HCT116 (cell line): ENCODE results near the gene PALM2AKAP2.

Experiments
- CEBPB ChIP-seq: IDR thresholded peaks from 2 replicates; pipeline ENCODE4 v1.6.1; 2012; ENCODE audit warnings: low read depth
- CTCF ChIP-seq, 3 experiments: fragments of 200-600 bp in 1 of 3; sonication (generic) in 1 of 3; IDR thresholded peaks in 2 of 3; conservative IDR thresholded peaks in 1 of 3; 2 replicates each; pipeline ENCODE4 v1.5.1; 2012 to 2017; ENCODE audit warnings: low read depth in 2 of 3, low read length in 2 of 3, antibody characterized with exemption in 1 of 3, borderline replicate concordance in 1 of 3, control low read depth in 1 of 3, mild to moderate bottlenecking in 1 of 3, mixed read lengths in 1 of 3, mixed run types in 1 of 3, moderate library complexity in 1 of 3; ENCODE audit not compliant: insufficient read depth in 1 of 3
- EZH2phosphoT487 ChIP-seq: fragments of 200-600 bp; IDR thresholded peaks from 2 replicates; pipeline ENCODE4 v1.6.1; 2018; ENCODE audit warnings: antibody characterized with exemption, borderline replicate concordance
- MAX ChIP-seq: IDR thresholded peaks from 2 replicates; pipeline ENCODE4 v1.6.1; 2012
- POLR2A ChIP-seq: IDR thresholded peaks from 2 replicates; pipeline ENCODE4 v1.7.0; 2011; ENCODE audit warnings: borderline replicate concordance; ENCODE audit not compliant: insufficient read depth, insufficient read length; ENCODE audit errors: extremely low read depth
- SRF ChIP-seq: IDR thresholded peaks from 2 replicates; pipeline ENCODE4 v1.6.1; 2012; ENCODE audit warnings: low read depth
- TF ChIP-seq, protein P1 (sequence below): IDR thresholded peaks from 2 replicates; pipeline ENCODE4 v1.6.1; 2012; ENCODE audit warnings: low read depth

DNA sequence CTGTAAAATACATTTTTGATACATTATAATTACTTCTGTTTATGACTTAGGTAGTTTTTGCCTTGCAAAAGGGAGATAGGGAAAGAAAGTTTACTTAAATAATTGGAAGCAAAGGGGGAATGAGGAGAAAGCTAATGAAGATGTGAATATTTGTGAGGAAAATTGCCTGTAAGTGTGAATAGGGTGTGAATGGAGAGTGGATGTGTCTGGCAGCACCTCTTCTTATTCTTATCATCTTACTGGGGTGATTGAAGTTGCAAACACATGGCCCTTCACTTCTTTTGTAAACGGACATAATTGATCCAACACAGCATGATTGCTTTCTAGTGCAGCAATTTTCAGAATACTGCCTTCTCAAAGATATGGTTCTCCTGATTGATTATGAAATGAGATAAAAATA is 46.6 kb downstream of the PALM2AKAP2 start:
- no peak for TF ChIP-seq SRF
- TF ChIP-seq CEBPB: no peak
- TF ChIP-seq CTCF (IDR thresholded peaks at IDR 0.05 in 2 of 3, conservative IDR thresholded peaks at IDR 0.05 in 1 of 3; ENCODE audit: borderline replicate concordance in 1 of 3, insufficient read depth in 1 of 3, low read depth in 2 of 3, low read length in 2 of 3): no peak
- TF ChIP-seq POLR2A: no peak
- no peak for TF ChIP-seq MAX
- TF ChIP-seq EZH2phosphoT487: no peak
- TF ChIP-seq, protein P1, sequence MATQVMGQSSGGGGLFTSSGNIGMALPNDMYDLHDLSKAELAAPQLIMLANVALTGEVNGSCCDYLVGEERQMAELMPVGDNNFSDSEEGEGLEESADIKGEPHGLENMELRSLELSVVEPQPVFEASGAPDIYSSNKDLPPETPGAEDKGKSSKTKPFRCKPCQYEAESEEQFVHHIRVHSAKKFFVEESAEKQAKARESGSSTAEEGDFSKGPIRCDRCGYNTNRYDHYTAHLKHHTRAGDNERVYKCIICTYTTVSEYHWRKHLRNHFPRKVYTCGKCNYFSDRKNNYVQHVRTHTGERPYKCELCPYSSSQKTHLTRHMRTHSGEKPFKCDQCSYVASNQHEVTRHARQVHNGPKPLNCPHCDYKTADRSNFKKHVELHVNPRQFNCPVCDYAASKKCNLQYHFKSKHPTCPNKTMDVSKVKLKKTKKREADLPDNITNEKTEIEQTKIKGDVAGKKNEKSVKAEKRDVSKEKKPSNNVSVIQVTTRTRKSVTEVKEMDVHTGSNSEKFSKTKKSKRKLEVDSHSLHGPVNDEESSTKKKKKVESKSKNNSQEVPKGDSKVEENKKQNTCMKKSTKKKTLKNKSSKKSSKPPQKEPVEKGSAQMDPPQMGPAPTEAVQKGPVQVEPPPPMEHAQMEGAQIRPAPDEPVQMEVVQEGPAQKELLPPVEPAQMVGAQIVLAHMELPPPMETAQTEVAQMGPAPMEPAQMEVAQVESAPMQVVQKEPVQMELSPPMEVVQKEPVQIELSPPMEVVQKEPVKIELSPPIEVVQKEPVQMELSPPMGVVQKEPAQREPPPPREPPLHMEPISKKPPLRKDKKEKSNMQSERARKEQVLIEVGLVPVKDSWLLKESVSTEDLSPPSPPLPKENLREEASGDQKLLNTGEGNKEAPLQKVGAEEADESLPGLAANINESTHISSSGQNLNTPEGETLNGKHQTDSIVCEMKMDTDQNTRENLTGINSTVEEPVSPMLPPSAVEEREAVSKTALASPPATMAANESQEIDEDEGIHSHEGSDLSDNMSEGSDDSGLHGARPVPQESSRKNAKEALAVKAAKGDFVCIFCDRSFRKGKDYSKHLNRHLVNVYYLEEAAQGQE: no peak
